Measurements from ENCODE around the gene TRAPPC2.

TRAPPC2 gene

GRCh38 chrX:13695601-13696115, 38.8 kb downstream of the TRAPPC2 start:
- TF ChIP-seq CTCF (IDR thresholded peaks at IDR 0.05; ENCODE audit: low read depth, low read length, missing control alignments): no peak
- no peak overlapping the region for H3K4me3 ChIP-seq (replicated peaks; ENCODE audit: low read depth, low read length)
- no peak for DNase-seq (ENCODE audit: extremely low read depth, low read depth)

DNA sequence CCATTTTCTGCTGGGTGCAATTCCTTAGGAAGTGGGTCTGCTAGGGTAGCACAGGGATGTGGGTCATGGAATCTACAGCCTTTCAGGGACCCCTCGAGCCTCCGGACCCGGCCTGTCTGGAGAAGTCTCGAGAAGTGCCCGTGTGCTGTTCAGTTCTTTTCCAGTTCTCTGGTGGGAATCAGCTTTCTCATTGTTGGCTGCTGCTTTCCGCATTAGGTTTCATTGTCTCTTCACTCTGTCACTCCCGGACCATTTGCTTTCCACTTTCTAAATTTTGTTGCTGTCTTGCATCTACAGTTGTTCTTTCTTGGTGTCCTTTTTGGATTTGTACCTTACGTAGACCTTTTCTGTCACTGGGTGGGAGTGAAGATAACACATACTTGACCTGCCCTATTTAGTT, 39.4 kb downstream of the TRAPPC2 start:
- DNase-seq (ENCODE audit: extremely low read depth, low read depth): no peak
- no peak overlapping the region for H3K4me3 ChIP-seq (replicated peaks; ENCODE audit: low read depth, low read length)

GRCh38 chrX:13694359-13694758, 40.1 kb downstream of the TRAPPC2 start:
- H3K4me3 ChIP-seq (replicated peaks; ENCODE audit: low read depth, low read length): no peak overlapping the region
- no peak for TF ChIP-seq CTCF (IDR thresholded peaks at IDR 0.05; ENCODE audit: low read depth, low read length, missing control alignments)
- no peak for DNase-seq (ENCODE audit: extremely low read depth, low read depth)

More for the DNA sequence above, 39.4 kb downstream of the TRAPPC2 start:
- TF ChIP-seq CTCF (IDR thresholded peaks at IDR 0.05; ENCODE audit: low read depth, low read length, missing control alignments): no peak

DNA sequence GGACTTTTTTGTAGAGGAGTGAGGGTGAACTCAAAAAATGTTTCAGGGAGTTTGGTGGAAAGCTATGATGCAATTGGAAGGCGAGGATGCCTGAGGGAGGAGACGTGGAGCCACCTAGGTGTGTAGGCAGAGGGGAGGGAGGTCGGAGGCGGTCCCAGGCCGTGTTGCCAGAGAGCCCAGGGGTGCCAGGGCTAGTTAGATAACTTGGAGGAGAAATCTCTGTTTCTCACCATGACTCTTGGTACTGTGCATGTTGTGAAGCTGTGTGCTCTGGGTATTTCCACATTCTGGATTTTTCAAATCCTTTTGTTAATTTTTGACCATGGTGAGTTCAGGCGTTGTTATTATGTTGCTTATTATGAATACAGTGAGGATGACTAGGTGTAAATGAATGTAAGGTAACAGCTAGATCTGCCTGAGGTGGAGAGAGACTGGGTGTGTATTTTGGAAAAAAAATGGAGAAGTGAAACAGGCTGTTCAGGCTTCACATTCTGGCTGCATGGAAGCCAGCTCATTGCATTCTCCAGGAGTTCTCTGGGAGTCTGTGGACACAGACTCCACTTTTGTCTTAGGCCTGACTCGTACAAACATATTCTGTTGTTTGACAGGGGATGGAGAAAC, 41.0 kb downstream of the TRAPPC2 start:
- DNase-seq (ENCODE audit: extremely low read depth, low read depth): no peak
- no peak overlapping the region for H3K4me3 ChIP-seq (replicated peaks; ENCODE audit: low read depth, low read length)
- no peak for TF ChIP-seq CTCF (IDR thresholded peaks at IDR 0.05; ENCODE audit: low read depth, low read length, missing control alignments)

DNA sequence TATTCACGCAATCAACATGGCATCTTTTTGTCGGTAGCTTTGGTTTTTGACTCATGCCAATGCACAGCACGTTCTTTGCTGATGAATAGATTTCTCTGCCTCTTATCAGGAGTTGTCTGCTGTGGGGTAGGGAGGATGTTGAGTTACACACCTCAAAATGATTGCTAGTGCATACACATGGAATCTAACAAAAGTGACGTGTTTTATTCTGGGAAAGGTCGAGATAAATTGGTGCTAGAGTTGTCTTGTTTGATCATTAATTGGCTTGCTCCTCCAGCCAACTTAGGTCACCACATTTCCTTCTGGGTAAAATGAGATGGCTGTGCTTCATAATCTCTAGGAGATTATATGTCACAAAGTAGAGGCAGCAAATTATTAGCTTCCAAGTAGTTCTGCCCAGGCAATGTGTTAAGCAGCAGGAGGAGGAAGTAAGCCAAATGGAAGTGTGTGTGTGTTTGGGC, 41.6 kb downstream of the TRAPPC2 start:
- no peak overlapping the region for H3K4me3 ChIP-seq (replicated peaks; ENCODE audit: low read depth, low read length)

GRCh38 chrX:13691841-13692371, 42.5 kb downstream of the TRAPPC2 start:
- no peak overlapping the region for H3K4me3 ChIP-seq (replicated peaks; ENCODE audit: low read depth, low read length)
- no peak for DNase-seq (ENCODE audit: extremely low read depth, low read depth)
- no peak for TF ChIP-seq CTCF (IDR thresholded peaks at IDR 0.05; ENCODE audit: low read depth, low read length, missing control alignments)

More for the DNA sequence above, 41.6 kb downstream of the TRAPPC2 start:
- no peak for TF ChIP-seq CTCF (IDR thresholded peaks at IDR 0.05; ENCODE audit: low read depth, low read length, missing control alignments)
- no peak for DNase-seq (ENCODE audit: extremely low read depth, low read depth)

All from HFF-Myc (cell line).